ENCODE results near the gene DDX11. TPM values are rescaled to one million over a fixed set of nuclear protein-coding genes. Genes with fewer than 3 reads are reported as not detected.
A peak's percentile ranks its signal among the peaks of the same experiment; 100 is the strongest.
"Not testable (repeated sequence)": the region's sequence is repeated elsewhere in the genome, so short reads cannot be mapped to it uniquely, and the experiment has no call there.

Gene DDX11
- total RNA-seq, 2 experiments from 2014 or later, result 141 to 143 TPM

DNA sequence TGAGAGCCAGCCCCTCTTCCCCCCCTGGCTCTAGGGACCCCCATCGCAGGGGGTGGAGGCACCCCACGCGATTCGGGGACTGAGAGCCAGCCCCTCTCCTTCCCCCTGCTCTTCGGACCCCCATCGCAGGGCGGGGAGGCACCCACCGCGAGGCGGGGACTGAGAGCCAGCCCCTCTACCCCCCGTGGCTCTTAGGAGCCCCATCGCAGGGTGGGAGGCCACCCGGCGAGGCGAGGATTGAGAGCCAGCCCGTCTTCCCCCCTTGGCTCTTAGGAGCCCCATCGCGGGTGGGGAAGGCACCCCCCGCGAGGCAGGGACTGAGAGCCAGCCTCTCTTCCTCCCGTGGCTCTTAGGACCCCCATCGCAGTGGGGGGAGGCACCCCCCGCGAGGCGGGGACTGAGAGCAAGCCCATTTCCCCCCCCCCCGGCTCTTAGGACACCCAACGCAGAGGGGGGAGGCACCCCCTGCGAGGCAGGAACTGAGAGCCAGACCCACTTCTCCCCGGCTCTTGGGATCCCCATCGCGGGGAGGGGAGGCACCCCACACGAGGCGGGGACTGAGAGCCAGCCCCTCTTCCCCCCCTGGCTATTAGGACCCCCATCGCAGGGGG lies 45.6 kb downstream of the DDX11 start:
- no peak for DNase-seq
- H3K27me3 Mint-ChIP-seq, result peaks cover 25% of the 10 kb centered on the region
- H3K4me1 Mint-ChIP-seq, result peaks cover 3% of the 10 kb centered on the region
- H3K27ac Mint-ChIP-seq, result no peak overlapping the region
- no peaks in the 10 kb centered on the region for H3K9me3 Mint-ChIP-seq
- H3K36me3 Mint-ChIP-seq, result no peaks in the 10 kb centered on the region
- no peak overlapping the region for H3K4me3 Mint-ChIP-seq

DNA sequence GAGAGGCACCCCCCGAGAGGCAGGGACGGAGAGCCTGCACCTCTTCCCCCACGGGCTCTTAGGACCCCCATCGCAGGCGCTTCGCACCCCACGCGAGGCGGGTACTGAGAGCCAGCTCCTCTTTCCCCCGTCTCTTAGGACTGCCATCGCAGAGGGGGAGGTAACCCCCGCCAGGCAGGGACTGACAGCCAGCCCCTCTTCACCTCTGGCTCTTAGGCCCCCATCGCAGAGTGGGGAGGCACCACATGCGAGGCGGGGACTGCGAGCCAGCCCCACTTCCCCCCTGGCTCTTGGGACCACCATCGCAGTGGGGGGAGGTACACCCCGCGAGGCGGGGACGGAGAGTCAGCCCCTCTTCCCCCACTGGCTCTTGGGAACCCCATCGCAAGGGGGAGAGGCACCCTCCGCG lies 46.1 kb downstream of the DDX11 start:
- H3K9me3 Mint-ChIP-seq, result no peaks in the 10 kb centered on the region
- no peak overlapping the region for H3K27ac Mint-ChIP-seq
- H3K36me3 Mint-ChIP-seq, result no peaks in the 10 kb centered on the region
- H3K4me3 Mint-ChIP-seq, result peak overlapping the region; percentile 25
- no peak for DNase-seq
- H3K27me3 Mint-ChIP-seq, result peaks cover 25% of the 10 kb centered on the region
- H3K4me1 Mint-ChIP-seq, result peaks cover 3% of the 10 kb centered on the region

DNA sequence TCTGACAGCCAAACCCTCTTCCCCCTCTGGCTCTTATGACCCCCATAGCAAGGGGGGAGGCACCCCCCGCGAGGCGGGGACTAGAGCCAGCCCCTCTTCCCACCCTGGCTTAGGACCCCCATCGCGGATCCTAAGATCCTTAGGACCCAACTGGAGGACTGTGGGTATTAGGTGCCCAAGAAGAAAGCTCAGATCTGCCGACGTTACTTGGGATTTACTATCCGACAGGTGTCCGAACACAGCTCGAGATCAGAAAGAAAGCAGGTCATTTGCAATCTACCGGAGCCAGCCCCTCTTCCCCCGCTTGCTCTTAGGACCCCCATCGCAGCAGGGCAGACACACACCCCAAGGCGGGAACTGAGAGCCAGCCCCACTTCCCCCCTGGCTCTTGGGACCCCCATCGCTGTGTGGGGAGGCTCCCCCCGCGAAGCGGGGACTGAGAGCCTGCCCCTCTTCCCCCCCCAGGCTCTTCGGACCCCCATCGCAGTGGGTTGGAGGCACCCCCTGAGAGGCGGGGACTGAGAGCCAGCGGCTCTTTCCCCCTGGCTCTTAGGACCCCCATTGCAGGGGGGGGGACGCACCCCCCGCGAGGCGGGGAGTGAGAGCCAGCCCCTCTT lies 46.8 kb downstream of the DDX11 start:
- Mint-ChIP-seq H3K9me3 (no peaks in the 10 kb centered on the region), H3K4me3 (peak overlapping the region; percentile 42), H3K27ac (no peak overlapping the region), H3K36me3 (no peaks in the 10 kb centered on the region), H3K4me1 (peaks cover 3% of the 10 kb centered on the region), H3K27me3 (peaks cover 20% of the 10 kb centered on the region)
- no peak for DNase-seq

DNA sequence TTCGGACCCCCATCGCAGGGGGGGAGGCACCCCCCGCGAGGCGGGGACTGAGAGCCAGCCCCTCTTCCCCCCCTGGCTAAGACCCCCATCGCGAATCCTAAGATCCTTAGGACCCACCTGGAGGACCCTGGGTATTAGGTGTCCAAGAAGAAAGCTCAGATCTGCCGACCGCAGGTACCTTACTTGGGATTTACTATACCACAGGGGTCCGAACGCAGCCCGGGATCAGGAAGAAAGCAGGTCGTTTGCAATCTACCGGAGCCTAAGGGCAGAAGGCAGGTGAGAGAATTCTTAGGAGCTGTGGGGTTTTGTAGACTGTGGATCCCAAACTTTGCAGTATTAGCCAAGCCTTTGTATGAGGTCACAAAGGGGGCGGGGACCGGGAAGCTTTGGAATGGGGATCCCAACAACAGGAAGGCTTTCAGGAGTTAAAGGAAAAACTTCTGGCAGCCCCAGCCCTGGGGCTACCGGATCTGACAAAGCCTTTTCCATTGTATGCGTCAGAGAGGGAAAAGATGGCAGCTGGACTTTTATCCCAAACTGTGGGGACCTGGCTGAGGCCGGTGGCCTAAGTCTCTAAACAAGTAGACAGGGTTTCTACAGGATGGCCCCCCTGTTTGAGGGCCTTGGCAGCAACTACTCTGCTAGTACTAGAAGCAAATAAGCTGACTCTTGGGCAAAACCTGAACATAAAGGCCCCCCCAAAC lies 47.5 kb downstream of the DDX11 start:
- not testable (repeated sequence) for DNase-seq, H3K36me3 Mint-ChIP-seq, H3K4me3 Mint-ChIP-seq, H3K9me3 Mint-ChIP-seq, H3K4me1 Mint-ChIP-seq, H3K27ac Mint-ChIP-seq
- peaks cover 19% of the 10 kb centered on the region for H3K27me3 Mint-ChIP-seq

DNA sequence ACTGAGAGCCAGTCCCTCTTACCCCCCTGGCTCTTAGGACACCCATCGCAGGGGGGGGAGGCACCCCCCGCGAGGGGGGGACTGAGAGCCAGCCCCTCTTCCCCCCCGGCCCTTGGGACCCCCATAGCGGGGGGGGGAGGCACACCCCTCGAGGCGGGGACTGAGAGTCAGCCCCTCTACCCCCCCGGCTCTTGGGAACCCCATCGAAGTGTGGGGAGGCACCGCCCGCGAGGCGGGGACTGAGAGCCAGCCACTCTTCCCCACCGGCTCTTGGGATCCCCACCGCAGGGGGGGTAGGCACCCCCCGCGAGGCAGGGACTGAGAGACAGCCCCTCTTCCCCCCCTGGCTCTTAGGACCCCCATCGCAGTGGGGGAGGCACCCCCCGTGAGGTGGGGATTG lies 48.8 kb downstream of the DDX11 start:
- Mint-ChIP-seq H3K36me3 (no peaks in the 10 kb centered on the region), H3K4me1 (no peaks in the 10 kb centered on the region), H3K27me3 (peaks cover 14% of the 10 kb centered on the region), H3K27ac (no peak overlapping the region), H3K4me3 (no peak overlapping the region), H3K9me3 (no peaks in the 10 kb centered on the region)
- DNase-seq, result no peak

DNA sequence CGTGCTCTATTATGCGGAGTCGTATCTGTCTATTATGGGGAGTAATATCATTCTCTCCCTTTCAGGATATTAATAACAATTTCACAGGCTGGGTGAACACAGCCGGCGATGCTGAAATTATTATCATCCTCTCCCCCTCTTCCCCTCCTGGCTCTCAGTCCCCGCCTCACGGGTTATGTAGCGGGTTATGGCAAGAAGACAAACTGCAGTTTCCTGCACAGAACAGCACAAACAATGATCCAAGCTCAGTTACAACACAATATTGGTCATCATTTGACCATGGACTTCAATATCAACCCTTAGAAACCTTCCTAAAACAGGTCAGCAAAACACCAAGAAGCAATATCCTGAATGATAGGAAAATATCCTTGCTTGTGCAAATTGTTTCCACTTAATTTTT lies 50.5 kb downstream of the DDX11 start:
- H3K9me3 Mint-ChIP-seq, H3K4me3 Mint-ChIP-seq, H3K4me1 Mint-ChIP-seq, H3K36me3 Mint-ChIP-seq, DNase-seq, H3K27me3 Mint-ChIP-seq, H3K27ac Mint-ChIP-seq: not testable (repeated sequence)

DNA sequence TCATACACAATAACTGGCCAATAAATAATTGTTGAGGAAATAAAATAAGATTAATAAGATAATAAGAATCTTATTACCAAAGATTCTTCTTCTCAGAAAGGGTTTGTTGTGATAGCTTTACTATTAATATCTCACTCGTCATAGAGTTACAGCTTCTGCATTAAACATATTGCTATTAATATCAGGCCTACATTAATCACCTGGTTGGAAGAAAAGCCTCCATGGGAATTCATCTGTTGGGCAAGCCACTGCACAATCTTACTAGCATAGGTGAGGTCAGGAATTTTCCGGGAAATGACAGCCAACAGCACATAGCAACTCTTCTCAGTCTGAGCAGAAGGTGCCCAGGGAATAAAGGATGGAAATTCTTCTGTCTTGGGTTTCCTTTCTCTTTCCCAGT lies 51.5 kb downstream of the DDX11 start:
- not testable (repeated sequence) for H3K4me3 Mint-ChIP-seq, DNase-seq, H3K36me3 Mint-ChIP-seq

DNA sequence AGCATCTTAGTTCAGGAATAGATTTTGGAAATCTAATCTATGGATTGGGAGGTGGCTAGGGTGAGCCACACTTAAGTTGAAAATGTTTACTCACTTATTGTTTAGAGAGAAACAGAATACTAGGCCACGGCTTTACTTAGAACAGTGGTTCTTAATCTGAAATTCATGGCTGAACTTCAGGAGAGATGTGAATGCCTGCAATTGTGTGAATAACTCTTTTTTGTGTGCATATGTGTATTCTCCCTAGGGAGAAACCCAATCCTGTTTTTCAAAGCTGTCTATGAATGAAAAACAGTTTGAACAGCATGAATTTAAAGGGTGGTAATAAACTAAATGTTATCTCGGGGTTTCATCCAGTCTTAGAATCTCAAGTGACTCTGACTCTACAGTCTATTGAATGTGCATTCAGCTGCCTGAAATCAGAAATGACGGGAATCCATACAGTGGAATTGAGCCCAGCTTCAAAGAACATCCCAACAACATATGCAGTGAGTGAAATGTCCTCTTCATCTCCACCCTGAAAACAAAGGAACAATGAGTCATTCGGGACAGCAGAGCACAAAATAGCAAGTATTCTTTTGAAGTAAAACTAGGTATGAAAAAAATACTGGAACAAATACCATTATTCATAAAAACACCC lies 53.7 kb downstream of the DDX11 start:
- peaks cover 14% of the 10 kb centered on the region for H3K27me3 Mint-ChIP-seq
- not testable (repeated sequence) for H3K27ac Mint-ChIP-seq, H3K4me3 Mint-ChIP-seq, H3K9me3 Mint-ChIP-seq, DNase-seq, H3K4me1 Mint-ChIP-seq, H3K36me3 Mint-ChIP-seq

More for the DNA sequence above, 51.5 kb downstream of the DDX11 start:
- H3K9me3 Mint-ChIP-seq, H3K4me1 Mint-ChIP-seq, H3K27me3 Mint-ChIP-seq, H3K27ac Mint-ChIP-seq: not testable (repeated sequence)

DNA sequence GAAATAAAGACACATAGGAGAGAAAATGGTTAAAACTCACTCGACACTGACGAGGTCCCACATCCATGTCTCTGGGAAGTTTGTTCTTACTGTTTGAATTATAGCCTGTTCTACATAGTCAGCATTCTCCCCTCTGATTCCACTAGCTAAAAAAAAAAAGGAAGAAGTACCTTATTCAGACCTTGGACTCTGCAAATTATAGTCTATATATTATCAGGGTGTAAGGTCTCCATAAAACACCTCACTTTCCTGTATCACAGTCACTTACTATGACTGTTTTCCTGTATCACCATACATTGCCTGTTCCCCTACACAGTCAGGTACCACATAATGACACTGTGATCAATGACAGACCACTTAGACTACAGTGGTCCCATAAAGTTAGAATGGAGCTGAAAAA lies 62.9 kb downstream of the DDX11 start:
- H3K27me3 Mint-ChIP-seq, result peaks cover 14% of the 10 kb centered on the region
- not testable (repeated sequence) for H3K4me1 Mint-ChIP-seq, H3K4me3 Mint-ChIP-seq, H3K9me3 Mint-ChIP-seq, H3K27ac Mint-ChIP-seq, DNase-seq, H3K36me3 Mint-ChIP-seq

DNA sequence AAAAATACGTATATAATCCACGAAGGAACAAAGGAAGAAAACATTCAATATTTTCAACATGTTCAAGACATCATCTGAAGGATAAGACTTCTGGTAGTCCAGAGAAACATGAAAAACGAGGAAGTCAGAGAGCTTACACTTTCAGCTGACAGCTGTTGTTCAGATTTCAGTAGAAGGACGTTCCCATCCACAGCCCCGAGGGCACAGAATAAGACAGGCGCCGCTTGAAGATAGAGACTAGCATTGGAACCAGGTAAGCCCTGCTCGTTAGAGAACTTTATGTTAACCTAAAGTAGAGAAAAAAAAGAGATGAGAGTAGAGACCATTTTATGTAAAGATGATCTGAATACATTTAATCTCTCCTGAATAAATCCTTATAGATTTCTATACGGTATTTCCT lies 71.1 kb downstream of the DDX11 start:
- H3K36me3 Mint-ChIP-seq, H3K9me3 Mint-ChIP-seq, H3K27me3 Mint-ChIP-seq, H3K4me1 Mint-ChIP-seq, H3K4me3 Mint-ChIP-seq, H3K27ac Mint-ChIP-seq, DNase-seq: not testable (repeated sequence)

DNA sequence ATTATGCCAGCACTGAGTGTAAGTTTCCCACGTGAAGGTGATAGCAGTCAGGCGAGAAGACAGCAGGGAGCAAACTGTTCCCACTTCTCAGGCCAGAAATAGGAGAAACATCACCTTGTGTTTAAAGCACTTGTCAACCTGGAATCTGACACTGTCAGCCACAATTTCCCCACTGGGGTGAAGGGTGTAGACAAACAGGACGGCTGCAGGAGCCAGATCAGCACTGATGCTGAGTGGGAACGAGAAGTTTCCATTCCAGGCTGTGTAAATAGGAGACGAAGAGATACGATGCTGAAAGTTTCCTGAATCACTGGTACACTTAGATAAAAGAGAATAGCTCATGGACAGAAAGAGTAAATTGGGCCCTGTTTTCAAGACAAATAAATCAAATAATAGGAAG lies 71.6 kb downstream of the DDX11 start:
- H3K27ac Mint-ChIP-seq, H3K36me3 Mint-ChIP-seq, DNase-seq, H3K4me3 Mint-ChIP-seq, H3K9me3 Mint-ChIP-seq, H3K4me1 Mint-ChIP-seq, H3K27me3 Mint-ChIP-seq: not testable (repeated sequence)

DNA sequence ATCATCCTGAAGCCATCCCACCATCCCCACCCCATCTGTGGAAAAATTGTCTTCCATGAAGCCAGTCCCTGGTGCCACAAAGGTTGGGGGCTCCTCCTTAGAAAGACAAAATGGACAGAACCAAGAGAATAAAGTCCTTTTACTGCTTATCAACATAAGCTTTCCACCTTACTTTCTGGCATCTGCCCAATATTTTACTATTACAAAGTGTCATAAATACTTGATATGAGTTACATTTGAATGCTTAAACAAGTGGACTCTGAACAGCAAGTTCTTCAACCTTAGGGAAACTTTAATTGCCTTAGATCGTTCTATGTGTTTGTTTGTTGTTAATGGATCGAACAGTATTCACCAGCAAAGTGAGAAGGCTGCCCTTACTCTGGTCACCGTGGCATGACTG lies 73.8 kb downstream of the DDX11 start:
- peaks cover 11% of the 10 kb centered on the region for H3K27me3 Mint-ChIP-seq
- not testable (repeated sequence) for H3K36me3 Mint-ChIP-seq, H3K9me3 Mint-ChIP-seq, H3K4me3 Mint-ChIP-seq, DNase-seq, H3K27ac Mint-ChIP-seq, H3K4me1 Mint-ChIP-seq

DNA sequence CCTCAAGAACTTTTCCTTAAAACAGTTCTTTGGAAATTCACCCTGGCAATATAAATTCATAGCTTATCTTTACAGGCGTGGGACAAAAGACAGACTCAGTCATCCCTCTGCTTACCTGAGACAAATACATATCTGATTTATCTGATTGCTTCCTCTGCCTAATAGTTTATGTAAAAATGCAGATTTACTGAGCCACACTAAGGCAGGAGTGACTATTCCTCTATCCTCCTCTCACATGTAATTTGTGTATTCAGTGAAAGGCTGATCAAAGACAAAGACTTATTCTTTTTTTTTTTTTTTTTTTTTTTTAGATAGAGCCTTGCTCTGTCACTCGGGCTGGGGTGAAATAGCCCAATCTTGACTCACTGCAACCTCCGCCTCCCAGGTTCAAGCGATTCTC lies 77.1 kb downstream of the DDX11 start:
- not testable (repeated sequence) for H3K36me3 Mint-ChIP-seq, H3K4me3 Mint-ChIP-seq, H3K9me3 Mint-ChIP-seq, H3K27ac Mint-ChIP-seq, DNase-seq, H3K4me1 Mint-ChIP-seq
- H3K27me3 Mint-ChIP-seq, result peaks cover 19% of the 10 kb centered on the region
